ENCODE data around the gene VPS51.

The VPS51 gene

DNA sequence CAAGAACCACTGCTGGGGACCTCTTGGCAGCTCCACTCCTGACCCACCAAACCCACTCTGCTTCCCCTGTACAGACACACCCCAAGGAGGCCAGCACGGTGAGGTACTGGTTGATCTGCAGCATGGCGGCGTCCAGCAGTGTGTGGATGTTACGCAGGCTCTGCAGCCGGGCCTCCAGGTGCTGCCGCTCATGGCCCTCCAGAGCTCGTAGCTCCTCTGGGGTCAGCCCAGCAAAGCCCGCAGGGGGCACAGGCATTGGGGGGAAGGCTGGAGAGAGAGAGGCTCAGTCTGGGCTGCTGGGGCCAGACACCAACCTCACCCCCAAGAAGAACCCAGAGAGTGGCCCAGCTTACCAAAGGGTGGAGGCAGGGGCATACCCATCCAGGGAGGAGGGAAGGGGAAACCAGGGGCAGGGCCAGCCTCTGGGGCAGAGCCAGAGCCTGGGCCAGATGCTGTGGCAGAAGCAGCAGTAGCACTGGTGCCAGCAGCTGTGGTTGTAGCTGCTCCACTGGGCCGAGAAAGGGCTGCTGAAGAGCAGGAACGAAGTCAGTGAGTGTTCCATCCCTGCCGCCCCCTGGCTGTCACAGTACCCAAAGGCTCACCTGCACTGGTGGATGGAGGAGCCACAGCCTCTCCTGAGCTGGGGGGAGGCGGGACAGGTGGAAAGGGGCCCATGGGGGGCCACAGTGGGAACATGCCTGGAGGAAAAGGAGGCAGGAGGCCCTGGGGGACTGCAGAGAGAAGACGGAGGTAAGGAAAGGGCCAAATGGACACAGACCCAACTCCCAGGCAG lies 33.8 kb downstream of the VPS51 start:
- Histone ChIP-seq H2AFZ (ENCODE audit: low read length) (no peak overlapping the region), H3K27ac (ENCODE audit: low read length) (no peak overlapping the region), H3K9ac (ENCODE audit: low read length) (no peak overlapping the region), H3K4me3 (ENCODE audit: low read length) (no peak overlapping the region), H3K4me2 (ENCODE audit: low read depth, low read length) (no peak overlapping the region), H3F3A (ENCODE audit: insufficient read depth, low read length) (peaks cover 69% of the 10 kb centered on the region), H3K36me3 (replicated peaks; ENCODE audit: insufficient read depth, low read length) (peaks cover 19% of the 10 kb centered on the region), H3K27me3 (replicated peaks; ENCODE audit: insufficient read depth, low read length) (no peaks in the 10 kb centered on the region), H3K9me3 (replicated peaks; ENCODE audit: insufficient read depth, low read length) (no peaks in the 10 kb centered on the region), H3K4me1 (ENCODE audit: low read length) (peaks cover 15% of the 10 kb centered on the region), H3K79me2 (ENCODE audit: low read length) (peaks cover 74% of the 10 kb centered on the region), H3K9me2 (replicated peaks; ENCODE audit: insufficient read depth, low read length) (no peaks in the 10 kb centered on the region), H4K20me1 (ENCODE audit: insufficient read depth, low read length) (no peaks in the 10 kb centered on the region)
- TF ChIP-seq EZH2phosphoT487 (IDR thresholded peaks at IDR 0.05; ENCODE audit: low read length) (no peak), EZH2 (optimal IDR thresholded peaks at IDR 0.05; ENCODE audit: low read depth, low read length) (no peak)
- TF ChIP-seq, protein P1, sequence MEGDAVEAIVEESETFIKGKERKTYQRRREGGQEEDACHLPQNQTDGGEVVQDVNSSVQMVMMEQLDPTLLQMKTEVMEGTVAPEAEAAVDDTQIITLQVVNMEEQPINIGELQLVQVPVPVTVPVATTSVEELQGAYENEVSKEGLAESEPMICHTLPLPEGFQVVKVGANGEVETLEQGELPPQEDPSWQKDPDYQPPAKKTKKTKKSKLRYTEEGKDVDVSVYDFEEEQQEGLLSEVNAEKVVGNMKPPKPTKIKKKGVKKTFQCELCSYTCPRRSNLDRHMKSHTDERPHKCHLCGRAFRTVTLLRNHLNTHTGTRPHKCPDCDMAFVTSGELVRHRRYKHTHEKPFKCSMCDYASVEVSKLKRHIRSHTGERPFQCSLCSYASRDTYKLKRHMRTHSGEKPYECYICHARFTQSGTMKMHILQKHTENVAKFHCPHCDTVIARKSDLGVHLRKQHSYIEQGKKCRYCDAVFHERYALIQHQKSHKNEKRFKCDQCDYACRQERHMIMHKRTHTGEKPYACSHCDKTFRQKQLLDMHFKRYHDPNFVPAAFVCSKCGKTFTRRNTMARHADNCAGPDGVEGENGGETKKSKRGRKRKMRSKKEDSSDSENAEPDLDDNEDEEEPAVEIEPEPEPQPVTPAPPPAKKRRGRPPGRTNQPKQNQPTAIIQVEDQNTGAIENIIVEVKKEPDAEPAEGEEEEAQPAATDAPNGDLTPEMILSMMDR (IDR thresholded peaks at IDR 0.05; ENCODE audit: low read length), result no peak
- no peak for DNase-seq

DNA sequence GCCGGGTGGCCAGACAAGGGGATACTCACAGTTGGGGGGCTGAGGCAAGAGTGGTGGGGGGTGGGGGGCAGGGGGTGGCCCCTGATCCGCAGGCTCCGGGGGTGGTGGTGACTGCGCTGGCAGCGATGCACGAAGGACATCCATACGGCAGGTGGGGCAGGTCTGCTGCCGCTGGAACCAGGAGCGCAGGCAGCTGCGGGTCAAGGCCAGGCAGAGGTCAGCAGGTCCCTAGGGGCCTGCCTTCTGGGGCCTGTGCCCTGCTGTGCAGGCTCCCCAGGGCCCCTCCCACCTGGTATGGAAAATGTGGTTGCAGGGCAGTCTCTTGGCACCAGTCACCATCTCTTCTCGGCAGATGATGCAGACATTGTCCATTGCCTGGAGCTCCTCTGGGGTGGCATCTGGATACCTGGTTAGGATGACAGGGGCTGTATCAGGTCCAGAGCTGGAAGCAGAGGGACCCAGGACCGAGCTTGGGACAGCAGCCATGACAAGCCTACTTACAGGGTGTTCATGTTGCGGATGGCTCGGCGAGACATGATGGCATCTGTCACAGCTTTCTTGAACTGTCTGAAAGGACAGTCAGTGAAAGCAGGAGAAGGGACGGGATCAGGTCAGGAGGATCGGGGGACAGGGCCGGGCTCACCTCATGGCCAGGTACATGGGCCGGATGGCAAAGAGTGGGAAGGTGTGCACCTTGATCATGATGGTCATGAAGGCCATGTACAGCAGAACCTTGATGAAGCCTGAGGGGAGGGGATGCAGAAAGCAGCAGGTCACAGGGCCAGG lies 34.8 kb downstream of the VPS51 start:
- no peaks in the 10 kb centered on the region for H4K20me1 ChIP-seq (ENCODE audit: insufficient read depth, low read length)
- H3K79me2 ChIP-seq (ENCODE audit: low read length), result peaks cover 72% of the 10 kb centered on the region
- no peak overlapping the region for H3K4me2 ChIP-seq (ENCODE audit: low read depth, low read length)
- H3F3A ChIP-seq (ENCODE audit: insufficient read depth, low read length), result peaks cover 65% of the 10 kb centered on the region
- H3K27ac ChIP-seq (ENCODE audit: low read length), result no peak overlapping the region
- no peak overlapping the region for H3K9ac ChIP-seq (ENCODE audit: low read length)
- no peaks in the 10 kb centered on the region for H3K9me2 ChIP-seq (replicated peaks; ENCODE audit: insufficient read depth, low read length)
- DNase-seq, result no peak
- no peaks in the 10 kb centered on the region for H3K27me3 ChIP-seq (replicated peaks; ENCODE audit: insufficient read depth, low read length)
- peaks cover 19% of the 10 kb centered on the region for H3K36me3 ChIP-seq (replicated peaks; ENCODE audit: insufficient read depth, low read length)
- H3K4me1 ChIP-seq (ENCODE audit: low read length), result peaks cover 15% of the 10 kb centered on the region
- no peak overlapping the region for H2AFZ ChIP-seq (ENCODE audit: low read length)
- no peaks in the 10 kb centered on the region for H3K9me3 ChIP-seq (replicated peaks; ENCODE audit: insufficient read depth, low read length)
- TF ChIP-seq EZH2phosphoT487 (IDR thresholded peaks at IDR 0.05; ENCODE audit: low read length), result no peak
- no peak for TF ChIP-seq EZH2 (optimal IDR thresholded peaks at IDR 0.05; ENCODE audit: low read depth, low read length)
- TF ChIP-seq, protein P1 (IDR thresholded peaks at IDR 0.05; ENCODE audit: low read length), result no peak
- H3K4me3 ChIP-seq (ENCODE audit: low read length), result no peak overlapping the region

- no peaks in the 10 kb centered on the region for H3K27me3 ChIP-seq (replicated peaks; ENCODE audit: insufficient read depth, low read length)
- H3K9ac ChIP-seq (ENCODE audit: low read length), result peak overlapping the region; percentile 99; the same call in 1 of the 2 replicates
- H3K9me3 ChIP-seq (replicated peaks; ENCODE audit: insufficient read depth, low read length), result no peaks in the 10 kb centered on the region
- no peaks in the 10 kb centered on the region for H4K20me1 ChIP-seq (ENCODE audit: insufficient read depth, low read length)
- peak overlapping the region; percentile 90; the same call in 1 of the 2 replicates for H3K4me2 ChIP-seq (ENCODE audit: low read depth, low read length)
- TF ChIP-seq, protein P1 (IDR thresholded peaks at IDR 0.05; ENCODE audit: low read length), result no peak
- no peak for TF ChIP-seq EZH2 (optimal IDR thresholded peaks at IDR 0.05; ENCODE audit: low read depth, low read length)
- TF ChIP-seq EZH2phosphoT487 (IDR thresholded peaks at IDR 0.05; ENCODE audit: low read length), result no peak
- H3K36me3 ChIP-seq (replicated peaks; ENCODE audit: insufficient read depth, low read length), result peaks cover 19% of the 10 kb centered on the region
- no peaks in the 10 kb centered on the region for H3K9me2 ChIP-seq (replicated peaks; ENCODE audit: insufficient read depth, low read length)
- no peak for DNase-seq
- no peak overlapping the region for H2AFZ ChIP-seq (ENCODE audit: low read length)
- peak overlapping the region; percentile 97; the same call in 1 of the 2 replicates for H3K27ac ChIP-seq (ENCODE audit: low read length)
- H3K4me3 ChIP-seq (ENCODE audit: low read length), result no peak overlapping the region; the same call in 1 of the 2 replicates
- H3F3A ChIP-seq (ENCODE audit: insufficient read depth, low read length), result peaks cover 63% of the 10 kb centered on the region
- H3K4me1 ChIP-seq (ENCODE audit: low read length), result peaks cover 15% of the 10 kb centered on the region
- peaks cover 70% of the 10 kb centered on the region for H3K79me2 ChIP-seq (ENCODE audit: low read length)
These were observed 35.4 kb downstream of the VPS51 start for GRCh38 chr11:65131417-65131776.

Data from MM.1S (cell line).